ENCODE results near the gene C1R. TPM values are rescaled to one million over a fixed set of nuclear protein-coding genes. Genes with fewer than 3 reads are reported as not detected.

The C1R gene
- total RNA-seq, 4 donors from 2014 or later = 22.8 to 297 (median 140) TPM

DNA sequence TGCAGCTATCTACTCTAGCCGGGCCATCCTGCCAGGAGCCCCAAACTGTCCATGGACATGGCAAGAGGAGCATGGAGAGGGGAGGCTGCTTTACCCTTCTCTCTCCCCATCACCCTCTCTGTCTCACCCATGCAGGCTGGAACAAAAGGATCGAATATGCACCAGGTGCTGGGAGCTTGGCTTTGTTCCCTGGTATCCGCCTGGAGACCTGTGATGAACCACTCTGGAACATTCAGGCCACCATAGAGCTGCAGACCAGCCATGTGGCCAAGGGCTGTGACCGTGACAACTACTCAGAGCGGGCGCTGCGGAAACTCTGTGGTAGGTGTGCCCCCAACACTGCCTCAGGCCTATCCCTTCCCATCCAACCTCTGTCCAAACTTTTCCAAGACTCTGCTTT lies 43.8 kb upstream of the C1R start:
- WGBS, 2 donors = 91 to 100% methylated on average over 4 to 5 of the region's 7 CpGs
- no peaks in the 10 kb centered on the region for H3K9me3 ChIP-seq
- peaks cover 10 to 72% (median 12%) of the 10 kb centered on the region in 3 donors for H3K36me3 ChIP-seq
- H3K27me3 ChIP-seq = no peaks in the 10 kb centered on the region
- intact Hi-C loops (cut with DNase I) = no loop called here
- DNase-seq = no peak
- no peak overlapping the region for H3K4me3 ChIP-seq
- peaks cover 0 to 7% (median 3%) of the 10 kb centered on the region in 3 donors for H3K4me1 ChIP-seq
- H3K27ac ChIP-seq = no peak overlapping the region
- TF ChIP-seq POLR2A (IDR thresholded peaks at IDR 0.05) (no peak), CTCF (IDR thresholded peaks at IDR 0.05) (no peak)

DNA sequence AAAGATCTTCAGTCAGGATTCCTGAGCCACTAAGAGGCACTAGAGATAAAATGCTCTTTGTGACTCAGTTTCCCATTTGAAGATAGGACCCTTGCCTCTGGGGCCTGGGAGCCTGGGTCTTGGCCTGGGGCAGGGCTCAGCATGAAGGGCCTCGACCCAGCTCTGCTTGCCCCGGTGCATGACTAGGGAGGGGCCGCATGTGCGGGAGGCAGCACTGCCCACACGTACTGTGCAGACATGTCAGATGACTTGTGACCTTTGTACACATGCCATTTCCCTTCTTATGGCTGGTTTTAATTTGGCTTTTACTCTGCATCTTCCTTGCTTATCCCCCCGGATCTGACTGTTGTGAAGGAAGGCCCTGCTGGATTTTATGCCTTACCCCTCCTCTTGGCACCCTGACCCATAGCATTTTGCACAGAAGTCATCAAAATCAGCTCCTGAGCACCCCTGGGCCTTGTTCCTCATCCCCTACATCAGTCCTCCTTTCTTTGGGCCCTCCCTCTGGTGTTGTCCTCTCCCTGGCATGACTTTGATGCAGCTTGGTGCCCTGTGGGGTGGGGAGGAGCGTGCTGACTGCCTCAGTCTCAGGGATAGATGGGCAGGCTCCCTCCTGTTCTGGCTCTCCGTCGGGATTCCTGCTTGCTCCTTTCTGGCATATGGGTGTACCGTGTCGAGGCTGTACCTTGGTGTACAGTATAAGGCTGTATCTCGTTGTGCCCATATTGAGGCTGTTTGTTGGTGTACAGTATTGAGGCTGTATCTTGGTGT lies 42.3 kb upstream of the C1R start:
- 83 to 85% methylated on average over 10 to 11 of the region's 12 CpGs for WGBS, 2 donors
- H3K4me3 ChIP-seq = no peak overlapping the region
- H3K27ac ChIP-seq = no peak overlapping the region
- DNase-seq = no peak
- H3K9me3 ChIP-seq = no peaks in the 10 kb centered on the region
- peaks cover 5 to 22% (median 12%) of the 10 kb centered on the region in 3 donors for H3K4me1 ChIP-seq
- intact Hi-C loops (cut with DNase I) = no loop called here
- no peak for TF ChIP-seq CTCF (IDR thresholded peaks at IDR 0.05)
- TF ChIP-seq POLR2A (IDR thresholded peaks at IDR 0.05) = no peak
- peaks cover 0 to 12% (median 0%) of the 10 kb centered on the region in 4 donors for H3K27me3 ChIP-seq
- peaks cover 10 to 59% (median 12%) of the 10 kb centered on the region in 3 donors for H3K36me3 ChIP-seq

GRCh38 chr12:7131502-7131866 lies 39.2 kb upstream of the C1R start:
- H3K36me3 ChIP-seq = peaks cover 1 to 29% (median 4%) of the 10 kb centered on the region in 3 donors
- peak overlapping the region in 3 of 4 donors; percentile 84 to 90 (median 86) for H3K27ac ChIP-seq
- TF ChIP-seq CTCF (IDR thresholded peaks at IDR 0.05) = no peak
- H3K4me1 ChIP-seq = peaks cover 9 to 40% (median 24%) of the 10 kb centered on the region in 3 donors
- intact Hi-C loops (cut with DNase I) = no loop called here
- no peak for DNase-seq
- H3K4me3 ChIP-seq = peak overlapping the region in 3 of 4 donors; percentile 63 to 80 (median 68)
- H3K9me3 ChIP-seq = no peaks in the 10 kb centered on the region
- peaks cover 0 to 12% (median 0%) of the 10 kb centered on the region in 4 donors for H3K27me3 ChIP-seq
- WGBS, 2 donors = 42 to 48% methylated on average over 7 of the region's 7 CpGs

- Histone ChIP-seq H3K4me1 (peaks cover 9 to 40% (median 24%) of the 10 kb centered on the region in 3 donors), H3K27me3 (peaks cover 0 to 12% (median 0%) of the 10 kb centered on the region in 4 donors), H3K9me3 (no peaks in the 10 kb centered on the region), H3K4me3 (peak overlapping the region; percentile 37 to 80 (median 66)), H3K27ac (peak overlapping the region; percentile 45 to 90 (median 85)), H3K36me3 (peaks cover 0 to 24% (median 0%) of the 10 kb centered on the region in 3 donors)
- 1 to 3% methylated on average over 31 to 32 of the region's 32 CpGs for WGBS, 2 donors
- TF ChIP-seq POLR2A (IDR thresholded peaks at IDR 0.05) (peak in 1 of 4 donors; percentile 28), CTCF (IDR thresholded peaks at IDR 0.05) (no peak)
- DNase-seq = no peak
- intact Hi-C loops (cut with DNase I) = no loop called here
Observed at GRCh38 chr12:7130701-7131501, 38.7 kb upstream of the C1R start.
